Neural cell (in vitro differentiated cells): ENCODE measurements around the gene HECW1. TPM values are rescaled to one million over a fixed set of nuclear protein-coding genes. Genes with fewer than 3 reads are reported as not detected.

Experiments used
- H2AFZ ChIP-seq: fragments of 200-600, 300-800 bp; sonication (generic), shearing (Covaris generic); 2 replicates; pipeline ENCODE4 v1.6.0; 2014; ENCODE audit warnings: low read depth, mild to moderate bottlenecking, antibody characterized with exemption, low read length, moderate library complexity
- H3F3A ChIP-seq: fragments of 200-600 bp; shearing (Covaris generic); 2 replicates; pipeline ENCODE4 v1.6.1; 2016; ENCODE audit warnings: mild to moderate bottlenecking, moderate library complexity, mixed read lengths, antibody characterized with exemption, low read length; ENCODE audit not compliant: insufficient read depth, poor library complexity, severe bottlenecking
- H3K27ac ChIP-seq: fragments of 200-600, 300-800 bp; sonication (generic), shearing (Covaris generic); 2 replicates; pipeline ENCODE4 v1.5.1; 2014; ENCODE audit warnings: mild to moderate bottlenecking, low read length, moderate library complexity
- H3K27me3 ChIP-seq: fragments of 300-800, 200-600 bp; sonication (generic), shearing (Covaris generic); 2 replicates; pipeline ENCODE4 v1.6.0; 2014; ENCODE audit warnings: mild to moderate bottlenecking, low read depth, low read length, moderate library complexity; ENCODE audit not compliant: insufficient read depth
- H3K36me3 ChIP-seq: fragments of 300-800, 200-600 bp; sonication (generic), shearing (Covaris generic); 2 replicates; pipeline ENCODE4 v1.5.1; 2014; ENCODE audit warnings: mild to moderate bottlenecking, antibody characterized with exemption, low read length, moderate library complexity; ENCODE audit not compliant: insufficient read depth
- H3K4me2 ChIP-seq: fragments of 300-800, 200-600 bp; sonication (generic), shearing (Covaris generic); 2 replicates; pipeline ENCODE4 v1.6.0; 2014; ENCODE audit warnings: mild to moderate bottlenecking, low read length
- H3K4me3 ChIP-seq: fragments of 300-800, 200-600 bp; sonication (generic), shearing (Covaris generic); 2 replicates; pipeline ENCODE4 v1.5.1; 2014; ENCODE audit warnings: mild to moderate bottlenecking, low read length, moderate library complexity
- H3K79me2 ChIP-seq: fragments of 200-600 bp; shearing (Covaris generic); replicated peaks from 2 replicates; pipeline ENCODE4 v1.6.0; 2014; ENCODE audit warnings: mild to moderate bottlenecking, low read length, moderate library complexity; ENCODE audit not compliant: insufficient read depth
- H3K9ac ChIP-seq: fragments of 300-800, 200-600 bp; sonication (generic), shearing (Covaris generic); 2 replicates; pipeline ENCODE4 v1.6.1; 2016; ENCODE audit warnings: mild to moderate bottlenecking, low read length, mixed read lengths
- H3K9me2 ChIP-seq: fragments of 200-600 bp; shearing (Covaris generic); 2 replicates; pipeline ENCODE4 v1.6.1; 2016; ENCODE audit warnings: mild to moderate bottlenecking, low read length, mixed read lengths; ENCODE audit not compliant: insufficient read depth
- H3K9me3 ChIP-seq: fragments of 200-600, 300-800 bp; sonication (generic), shearing (Covaris generic); 2 replicates; pipeline ENCODE4 v1.6.1; 2016; ENCODE audit warnings: mild to moderate bottlenecking, mixed run types, low read length, moderate library complexity, mixed read lengths
- H4K20me1 ChIP-seq: fragments of 200-600 bp; shearing (Covaris generic); 2 replicates; pipeline ENCODE4 v1.6.1; 2016; ENCODE audit warnings: mild to moderate bottlenecking, mixed run types; ENCODE audit not compliant: insufficient read depth
- EP300 ChIP-seq: fragments of 450-650 bp; conservative IDR thresholded peaks from 2 replicates; pipeline ENCODE4 v1.6.1; 2014; ENCODE audit warnings: antibody characterized with exemption, mild to moderate bottlenecking, moderate library complexity; ENCODE audit not compliant: poor library complexity, severe bottlenecking
- EZH2 ChIP-seq: fragments of 200-600, 300-800 bp; shearing (Covaris generic), sonication (generic); IDR thresholded peaks from 2 replicates; pipeline ENCODE4 v1.6.1; 2014; ENCODE audit warnings: antibody characterized with exemption, low read length, borderline replicate concordance, mild to moderate bottlenecking; ENCODE audit not compliant: insufficient read depth, poor library complexity, severe bottlenecking
- MXI1 ChIP-seq: fragments of 450-650 bp; conservative IDR thresholded peaks from 2 replicates; pipeline ENCODE4 v1.6.1; 2014; ENCODE audit warnings: antibody characterized with exemption, mild to moderate bottlenecking; ENCODE audit not compliant: poor library complexity, severe bottlenecking
- POLR2AphosphoS5 ChIP-seq: IDR thresholded peaks from 2 replicates; pipeline ENCODE4 v1.6.1; 2012
- RAD21 ChIP-seq: fragments of 450-650 bp; conservative IDR thresholded peaks from 2 replicates; pipeline ENCODE4 v1.6.1; 2014; ENCODE audit warnings: antibody characterized with exemption, mild to moderate bottlenecking, moderate library complexity
- SMC3 ChIP-seq: fragments of 450-650 bp; conservative IDR thresholded peaks from 2 replicates; pipeline ENCODE4 v1.6.1; 2014; ENCODE audit warnings: antibody characterized with exemption, mild to moderate bottlenecking, moderate library complexity; ENCODE audit not compliant: poor library complexity
- TAF1 ChIP-seq: IDR thresholded peaks from 2 replicates; pipeline ENCODE4 v1.6.1; 2012; ENCODE audit warnings: low read depth
- polyA plus RNA-seq: library from polyadenylated mRNA; depleted of rRNA; stranded (reverse); fragments of >200 nt; gene quantifications from 2 replicates; pipeline ENCODE4 v1.2.3, GENCODE V29; 2014
- TF ChIP-seq, protein P1 (sequence below): IDR thresholded peaks from 2 replicates; pipeline ENCODE4 v1.6.1; 2012; ENCODE audit warnings: borderline replicate concordance
- TF ChIP-seq, protein P2 (sequence below): fragments of 450-650 bp; IDR thresholded peaks from 2 replicates; pipeline ENCODE4 v1.5.1; 2014; ENCODE audit warnings: antibody characterized with exemption, mild to moderate bottlenecking, moderate library complexity; ENCODE audit not compliant: poor library complexity, severe bottlenecking

HECW1 gene
- polyA plus RNA-seq, 1 donor from 2014 or later: 13.8 TPM

DNA sequence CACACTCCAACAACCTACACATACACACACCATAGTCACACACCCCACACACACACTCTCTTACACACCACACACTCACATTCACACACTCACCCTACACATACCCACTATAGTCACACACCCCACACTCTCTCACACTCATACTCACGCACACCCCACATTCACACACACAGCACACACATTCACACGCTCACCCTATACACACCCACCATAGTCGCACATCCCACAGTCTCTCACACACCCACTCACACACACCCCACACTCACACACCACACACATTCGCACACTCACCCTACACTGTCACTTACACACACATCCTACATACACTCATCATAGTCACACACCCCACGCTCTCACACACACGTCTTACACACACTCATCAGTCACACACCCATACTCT, 85.6 kb downstream of the HECW1 start:
- H4K20me1 ChIP-seq: no peaks in the 10 kb centered on the region
- H3F3A ChIP-seq: no peaks in the 10 kb centered on the region
- H3K4me3 ChIP-seq: no peak overlapping the region
- TF ChIP-seq, protein P1, sequence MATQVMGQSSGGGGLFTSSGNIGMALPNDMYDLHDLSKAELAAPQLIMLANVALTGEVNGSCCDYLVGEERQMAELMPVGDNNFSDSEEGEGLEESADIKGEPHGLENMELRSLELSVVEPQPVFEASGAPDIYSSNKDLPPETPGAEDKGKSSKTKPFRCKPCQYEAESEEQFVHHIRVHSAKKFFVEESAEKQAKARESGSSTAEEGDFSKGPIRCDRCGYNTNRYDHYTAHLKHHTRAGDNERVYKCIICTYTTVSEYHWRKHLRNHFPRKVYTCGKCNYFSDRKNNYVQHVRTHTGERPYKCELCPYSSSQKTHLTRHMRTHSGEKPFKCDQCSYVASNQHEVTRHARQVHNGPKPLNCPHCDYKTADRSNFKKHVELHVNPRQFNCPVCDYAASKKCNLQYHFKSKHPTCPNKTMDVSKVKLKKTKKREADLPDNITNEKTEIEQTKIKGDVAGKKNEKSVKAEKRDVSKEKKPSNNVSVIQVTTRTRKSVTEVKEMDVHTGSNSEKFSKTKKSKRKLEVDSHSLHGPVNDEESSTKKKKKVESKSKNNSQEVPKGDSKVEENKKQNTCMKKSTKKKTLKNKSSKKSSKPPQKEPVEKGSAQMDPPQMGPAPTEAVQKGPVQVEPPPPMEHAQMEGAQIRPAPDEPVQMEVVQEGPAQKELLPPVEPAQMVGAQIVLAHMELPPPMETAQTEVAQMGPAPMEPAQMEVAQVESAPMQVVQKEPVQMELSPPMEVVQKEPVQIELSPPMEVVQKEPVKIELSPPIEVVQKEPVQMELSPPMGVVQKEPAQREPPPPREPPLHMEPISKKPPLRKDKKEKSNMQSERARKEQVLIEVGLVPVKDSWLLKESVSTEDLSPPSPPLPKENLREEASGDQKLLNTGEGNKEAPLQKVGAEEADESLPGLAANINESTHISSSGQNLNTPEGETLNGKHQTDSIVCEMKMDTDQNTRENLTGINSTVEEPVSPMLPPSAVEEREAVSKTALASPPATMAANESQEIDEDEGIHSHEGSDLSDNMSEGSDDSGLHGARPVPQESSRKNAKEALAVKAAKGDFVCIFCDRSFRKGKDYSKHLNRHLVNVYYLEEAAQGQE: no peak
- TF ChIP-seq RAD21 (no peak), TAF1 (no peak), EZH2 (no peak), EP300 (no peak), SMC3 (no peak), POLR2AphosphoS5 (no peak), MXI1 (no peak)
- TF ChIP-seq, protein P2, sequence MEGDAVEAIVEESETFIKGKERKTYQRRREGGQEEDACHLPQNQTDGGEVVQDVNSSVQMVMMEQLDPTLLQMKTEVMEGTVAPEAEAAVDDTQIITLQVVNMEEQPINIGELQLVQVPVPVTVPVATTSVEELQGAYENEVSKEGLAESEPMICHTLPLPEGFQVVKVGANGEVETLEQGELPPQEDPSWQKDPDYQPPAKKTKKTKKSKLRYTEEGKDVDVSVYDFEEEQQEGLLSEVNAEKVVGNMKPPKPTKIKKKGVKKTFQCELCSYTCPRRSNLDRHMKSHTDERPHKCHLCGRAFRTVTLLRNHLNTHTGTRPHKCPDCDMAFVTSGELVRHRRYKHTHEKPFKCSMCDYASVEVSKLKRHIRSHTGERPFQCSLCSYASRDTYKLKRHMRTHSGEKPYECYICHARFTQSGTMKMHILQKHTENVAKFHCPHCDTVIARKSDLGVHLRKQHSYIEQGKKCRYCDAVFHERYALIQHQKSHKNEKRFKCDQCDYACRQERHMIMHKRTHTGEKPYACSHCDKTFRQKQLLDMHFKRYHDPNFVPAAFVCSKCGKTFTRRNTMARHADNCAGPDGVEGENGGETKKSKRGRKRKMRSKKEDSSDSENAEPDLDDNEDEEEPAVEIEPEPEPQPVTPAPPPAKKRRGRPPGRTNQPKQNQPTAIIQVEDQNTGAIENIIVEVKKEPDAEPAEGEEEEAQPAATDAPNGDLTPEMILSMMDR: no peak
- no peaks in the 10 kb centered on the region for H3K9me3 ChIP-seq
- H2AFZ ChIP-seq: no peak overlapping the region
- H3K36me3 ChIP-seq: no peaks in the 10 kb centered on the region
- H3K79me2 ChIP-seq: no peaks in the 10 kb centered on the region
- H3K27ac ChIP-seq: no peak overlapping the region
- no peaks in the 10 kb centered on the region for H3K27me3 ChIP-seq
- no peak overlapping the region for H3K4me2 ChIP-seq
- no peaks in the 10 kb centered on the region for H3K9me2 ChIP-seq
- H3K9ac ChIP-seq: no peak overlapping the region

DNA sequence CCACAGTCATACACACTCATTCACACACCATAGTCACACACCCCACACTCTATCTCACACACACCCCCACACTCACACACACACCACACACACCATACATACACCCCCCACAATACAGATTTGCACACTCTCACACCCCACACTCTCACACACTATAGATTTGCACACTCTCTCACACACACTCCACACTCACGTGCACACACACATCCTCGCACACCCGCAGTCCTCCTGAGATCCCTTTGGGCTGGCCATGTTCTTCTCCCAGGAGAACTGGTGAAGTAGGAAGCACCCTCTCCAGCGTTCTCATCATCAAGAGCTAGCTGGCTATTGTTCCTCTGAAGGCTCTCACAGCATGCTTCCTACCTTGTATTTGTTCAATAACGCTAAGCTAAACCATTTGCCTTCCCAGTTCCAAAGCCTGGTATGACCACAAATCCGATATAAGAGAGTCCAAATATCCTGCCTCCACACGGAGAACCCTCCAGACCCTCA, 86.2 kb downstream of the HECW1 start:
- no peaks in the 10 kb centered on the region for H3K9me2 ChIP-seq
- H3F3A ChIP-seq: no peaks in the 10 kb centered on the region
- H3K36me3 ChIP-seq: no peaks in the 10 kb centered on the region
- no peak overlapping the region for H3K4me3 ChIP-seq
- no peak overlapping the region for H3K4me2 ChIP-seq
- no peaks in the 10 kb centered on the region for H3K27me3 ChIP-seq
- H3K79me2 ChIP-seq: no peaks in the 10 kb centered on the region
- H3K9ac ChIP-seq: no peak overlapping the region
- no peak overlapping the region for H3K27ac ChIP-seq
- no peaks in the 10 kb centered on the region for H4K20me1 ChIP-seq
- no peak overlapping the region for H2AFZ ChIP-seq
- TF ChIP-seq, protein P2: no peak
- H3K9me3 ChIP-seq: no peaks in the 10 kb centered on the region
